Small intestine (tissue), 7 donors: ENCODE results near the gene PRR33. TPM values are rescaled to one million over a fixed set of nuclear protein-coding genes. Genes with fewer than 3 reads are reported as not detected.

Experiments
- DNase-seq, 2 donors: peaks; one replicate each; pipeline versions ENCODE4 v3.0.0 to v3.0.0-alpha.2; 2013
- FAIRE-seq: peaks from 2 replicates; lab custom pipeline; 2012; peaks lifted over from hg19 to GRCh38; lab: Jason Lieb, UNC
- H3K27ac ChIP-seq, 3 donors: one replicate each; pipeline ENCODE4 v1.5.1; 2013; ENCODE audit warnings: low read length in 2 of 3, mild to moderate bottlenecking in 2 of 3, control low read depth in 1 of 3, inconsistent platforms in 1 of 3, low read depth in 1 of 3, moderate library complexity in 1 of 3
- H3K27me3 ChIP-seq, 3 donors: one replicate each; pipeline ENCODE4 v1.6.1; 2013; ENCODE audit warnings: low read length in 3 of 3, inconsistent platforms in 1 of 3; ENCODE audit not compliant: control insufficient read depth in 3 of 3, insufficient read depth in 3 of 3
- H3K36me3 ChIP-seq, 3 donors: one replicate each; pipeline ENCODE4 v1.6.1; 2013; ENCODE audit warnings: low read length in 3 of 3, inconsistent platforms in 1 of 3, low read depth in 1 of 3, mild to moderate bottlenecking in 1 of 3, moderate library complexity in 1 of 3; ENCODE audit not compliant: control insufficient read depth in 3 of 3, insufficient read depth in 2 of 3
- H3K4me1 ChIP-seq, 3 donors: one replicate each; pipeline ENCODE4 v1.6.1; 2013; ENCODE audit warnings: low read length in 2 of 3, inconsistent platforms in 1 of 3, low read depth in 1 of 3, mild to moderate bottlenecking in 1 of 3, moderate library complexity in 1 of 3; ENCODE audit not compliant: control insufficient read depth in 3 of 3, insufficient read depth in 2 of 3
- H3K4me3 ChIP-seq, 3 donors: one replicate each; pipeline ENCODE4 v1.5.1; 2013; ENCODE audit warnings: low read length in 3 of 3, control low read depth in 1 of 3, inconsistent platforms in 1 of 3, low read depth in 1 of 3, mild to moderate bottlenecking in 1 of 3, moderate library complexity in 1 of 3
- H3K9me3 ChIP-seq, 2 donors: one replicate each; pipeline ENCODE4 v1.6.1; 2013; ENCODE audit warnings: low read depth in 1 of 2, low read length in 1 of 2; ENCODE audit not compliant: control insufficient read depth in 2 of 2, insufficient read depth in 1 of 2
- WGBS, 3 donors: extraction: QIAGEN DNeasy Blood & Tissue Kit; methylation state at CpG; one replicate each; pipeline ENCODE4 v1.1.7; 2013; 5-methylcytosine and 5-hydroxymethylcytosine counted together
- polyA plus RNA-seq, 4 donors: library from polyadenylated mRNA; stranded (reverse) in 3 of 4; unstranded in 1 of 4; fragments of 200-250 nt in 3 of 4; fragments of 120-200 nt in 1 of 4; gene quantifications; one replicate each; pipeline versions ENCODE4 v1.2.1 to v1.2.3, GENCODE V29; 2013
- donor health status: healthy with polysubstance abuse.
- donor health status: control.
- donor health status: control.
- donor health status: Bipolar disorder and iron deficiency.
- donor health status: healthy.

The PRR33 gene
- polyA plus RNA-seq, 4 donors: 0.01 to 0.49 TPM; not detected in 2

GRCh38 chr11:1882265-1883238, 9.1 kb downstream of the PRR33 start:
- no peak for FAIRE-seq
- peaks cover 0 to 8% (median 0%) of the 10 kb centered on the region in 3 donors for H3K36me3 ChIP-seq

GRCh38 chr11:1881442-1882264, 10.0 kb downstream of the PRR33 start:
- DNase-seq (no peak), FAIRE-seq (no peak)
- WGBS, 3 donors: 66 to 71% (median 70%) methylated on average over 36 to 43 of the region's 43 CpGs
- peaks cover 0 to 35% (median 0%) of the 10 kb centered on the region in 3 donors for H3K4me1 ChIP-seq
- no peak overlapping the region for H3K4me3 ChIP-seq
- H3K36me3 ChIP-seq: peaks cover 0 to 7% (median 0%) of the 10 kb centered on the region in 3 donors
- H3K9me3 ChIP-seq: no peaks in the 10 kb centered on the region
- no peaks in the 10 kb centered on the region for H3K27me3 ChIP-seq
- H3K27ac ChIP-seq: peak overlapping the region in 2 of 3 donors; percentile 46 to 60

More at GRCh38 chr11:1882265-1883238, 9.1 kb downstream of the PRR33 start:
- WGBS, 3 donors: 36 to 40% (median 36%) methylated on average over 21 to 23 of the region's 23 CpGs
- no peaks in the 10 kb centered on the region for H3K27me3 ChIP-seq
- H3K4me3 ChIP-seq: no peak overlapping the region
- H3K27ac ChIP-seq: peak overlapping the region in 2 of 3 donors; percentile 6 to 60
- peak; percentile 70 to 90 for DNase-seq
- no peaks in the 10 kb centered on the region for H3K9me3 ChIP-seq
- peaks cover 0 to 32% (median 0%) of the 10 kb centered on the region in 3 donors for H3K4me1 ChIP-seq

GRCh38 chr11:1880746-1881441, 10.8 kb downstream of the PRR33 start:
- DNase-seq: no peak
- Histone ChIP-seq H3K4me1 (peaks cover 0 to 43% (median 0%) of the 10 kb centered on the region in 3 donors), H3K4me3 (no peak overlapping the region), H3K27ac (peak overlapping the region in 2 of 3 donors; percentile 46 to 60), H3K9me3 (no peaks in the 10 kb centered on the region), H3K27me3 (no peaks in the 10 kb centered on the region), H3K36me3 (peaks cover 0 to 7% (median 0%) of the 10 kb centered on the region in 3 donors)
- no peak for FAIRE-seq
- WGBS, 3 donors: 64 to 75% (median 70%) methylated on average over 8 to 9 of the region's 9 CpGs

- WGBS, 3 donors: 67 to 78% (median 77%) methylated on average over 28 to 32 of the region's 32 CpGs
- no peak for FAIRE-seq
- no peaks in the 10 kb centered on the region for H3K27me3 ChIP-seq
Measured at GRCh38 chr11:1879941-1880720, 11.6 kb downstream of the PRR33 start.

GRCh38 chr11:1879342-1879940, 12.3 kb downstream of the PRR33 start:
- H3K4me3 ChIP-seq: no peak overlapping the region
- no peaks in the 10 kb centered on the region for H3K27me3 ChIP-seq
- 69 to 89% (median 84%) methylated on average over 12 to 13 of the region's 13 CpGs for WGBS, 3 donors
- DNase-seq (no peak), FAIRE-seq (no peak)
- H3K27ac ChIP-seq: peak overlapping the region in 1 of 3 donors; percentile 33
- peaks cover 0 to 7% (median 0%) of the 10 kb centered on the region in 3 donors for H3K36me3 ChIP-seq
- H3K4me1 ChIP-seq: peaks cover 0 to 43% (median 0%) of the 10 kb centered on the region in 3 donors
- no peaks in the 10 kb centered on the region for H3K9me3 ChIP-seq

More at GRCh38 chr11:1879941-1880720, 11.6 kb downstream of the PRR33 start:
- Histone ChIP-seq H3K4me3 (no peak overlapping the region), H3K4me1 (peaks cover 0 to 43% (median 0%) of the 10 kb centered on the region in 3 donors), H3K36me3 (peaks cover 0 to 7% (median 0%) of the 10 kb centered on the region in 3 donors), H3K27ac (peak overlapping the region in 2 of 3 donors; percentile 46 to 60), H3K9me3 (no peaks in the 10 kb centered on the region)
- DNase-seq: no peak

- H3K4me3 ChIP-seq: no peak overlapping the region
- DNase-seq: no peak
- FAIRE-seq: no peak
- H3K9me3 ChIP-seq: no peaks in the 10 kb centered on the region
- no peaks in the 10 kb centered on the region for H3K27me3 ChIP-seq
- peaks cover 0 to 43% (median 0%) of the 10 kb centered on the region in 3 donors for H3K4me1 ChIP-seq
- WGBS, 3 donors: 82 to 89% (median 85%) methylated on average over 27 to 30 of the region's 30 CpGs
- peaks cover 0 to 5% (median 0%) of the 10 kb centered on the region in 3 donors for H3K36me3 ChIP-seq
- peak overlapping the region in 2 of 3 donors; percentile 63 to 74 for H3K27ac ChIP-seq
Measured at GRCh38 chr11:1878137-1879031, 13.3 kb downstream of the PRR33 start.
